Glutamatergic neuron (in vitro differentiated cells): ENCODE measurements around the gene TENT5C. TPM values are rescaled to one million over a fixed set of nuclear protein-coding genes. Genes with fewer than 3 reads are reported as not detected.

Experiments used
- DNase-seq: peaks from one replicate; pipeline ENCODE4 v3.0.0; 2022
- H3K27ac Mint-ChIP-seq: one replicate; pipeline ENCODE4 v1.8.0; 2020; ENCODE audit warnings: mild to moderate bottlenecking, mixed read lengths, inconsistent platforms; ENCODE audit not compliant: unreplicated experiment
- H3K27me3 Mint-ChIP-seq: one replicate; pipeline ENCODE4 v1.8.0; 2020; ENCODE audit warnings: mild to moderate bottlenecking, moderate library complexity, mixed read lengths, inconsistent platforms; ENCODE audit not compliant: unreplicated experiment
- H3K36me3 Mint-ChIP-seq: one replicate; pipeline ENCODE4 v1.8.0; 2020; ENCODE audit warnings: mild to moderate bottlenecking, mixed read lengths, inconsistent platforms; ENCODE audit not compliant: unreplicated experiment
- H3K4me1 Mint-ChIP-seq: one replicate; pipeline ENCODE4 v1.8.0; 2020; ENCODE audit warnings: mild to moderate bottlenecking, low read depth, mixed read lengths, inconsistent platforms; ENCODE audit not compliant: unreplicated experiment
- H3K4me3 Mint-ChIP-seq: one replicate; pipeline ENCODE4 v1.8.0; 2020; ENCODE audit warnings: mild to moderate bottlenecking, mixed read lengths, inconsistent platforms; ENCODE audit not compliant: unreplicated experiment
- H3K9me3 Mint-ChIP-seq: one replicate; pipeline ENCODE4 v1.8.0; 2020; ENCODE audit warnings: mild to moderate bottlenecking, moderate library complexity, mixed read lengths, inconsistent platforms; ENCODE audit not compliant: unreplicated experiment
- total RNA-seq: library from RNA; stranded (reverse); fragmentation: NEBNext Ultra II Directional; extraction: Animal tissue kit (Norgen Biotek cat#: 25700); gene quantifications from one replicate; pipeline ENCODE4 v1.2.1, GENCODE V29; 2021; ENCODE audit not compliant: unreplicated experiment
- TF ChIP-seq, protein P1 (sequence below): fragments of 200-600 bp; sonication (generic); IDR thresholded peaks from one replicate; pipeline ENCODE4 v1.5.0; 2021; ENCODE audit not compliant: partially characterized antibody, unreplicated experiment

The TENT5C gene
- total RNA-seq, 1 donor from 2014 or later = 0.27 TPM

DNA sequence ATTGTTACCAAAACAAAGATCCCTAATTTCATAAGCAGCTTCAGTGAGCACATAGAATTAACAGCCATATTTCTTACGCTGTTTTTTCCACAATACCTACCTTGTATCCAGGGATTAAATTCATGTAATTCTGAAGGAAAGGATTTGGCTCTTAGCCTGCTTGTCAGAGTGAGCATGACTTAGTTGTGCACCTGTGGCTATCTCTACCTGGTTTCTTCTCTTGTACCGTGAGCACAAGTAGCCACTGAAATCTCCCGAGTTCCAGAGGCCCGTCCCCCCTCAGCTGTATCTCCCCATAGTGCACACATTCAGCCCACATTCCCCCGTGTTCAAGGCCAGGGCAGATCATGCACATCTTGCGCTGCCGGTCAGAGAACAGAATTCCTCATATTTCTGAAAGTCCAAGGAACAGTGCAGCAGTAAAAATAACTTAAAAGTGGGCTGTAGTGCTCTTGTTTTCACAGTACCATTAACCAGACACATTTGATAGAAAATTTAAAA lies 2.3 kb downstream of the TENT5C start:
- TF ChIP-seq, protein P1, sequence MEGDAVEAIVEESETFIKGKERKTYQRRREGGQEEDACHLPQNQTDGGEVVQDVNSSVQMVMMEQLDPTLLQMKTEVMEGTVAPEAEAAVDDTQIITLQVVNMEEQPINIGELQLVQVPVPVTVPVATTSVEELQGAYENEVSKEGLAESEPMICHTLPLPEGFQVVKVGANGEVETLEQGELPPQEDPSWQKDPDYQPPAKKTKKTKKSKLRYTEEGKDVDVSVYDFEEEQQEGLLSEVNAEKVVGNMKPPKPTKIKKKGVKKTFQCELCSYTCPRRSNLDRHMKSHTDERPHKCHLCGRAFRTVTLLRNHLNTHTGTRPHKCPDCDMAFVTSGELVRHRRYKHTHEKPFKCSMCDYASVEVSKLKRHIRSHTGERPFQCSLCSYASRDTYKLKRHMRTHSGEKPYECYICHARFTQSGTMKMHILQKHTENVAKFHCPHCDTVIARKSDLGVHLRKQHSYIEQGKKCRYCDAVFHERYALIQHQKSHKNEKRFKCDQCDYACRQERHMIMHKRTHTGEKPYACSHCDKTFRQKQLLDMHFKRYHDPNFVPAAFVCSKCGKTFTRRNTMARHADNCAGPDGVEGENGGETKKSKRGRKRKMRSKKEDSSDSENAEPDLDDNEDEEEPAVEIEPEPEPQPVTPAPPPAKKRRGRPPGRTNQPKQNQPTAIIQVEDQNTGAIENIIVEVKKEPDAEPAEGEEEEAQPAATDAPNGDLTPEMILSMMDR = no peak
- Mint-ChIP-seq H3K27ac (no peak overlapping the region), H3K9me3 (peaks cover 2% of the 10 kb centered on the region), H3K4me1 (no peaks in the 10 kb centered on the region), H3K4me3 (no peak overlapping the region), H3K27me3 (peaks cover 14% of the 10 kb centered on the region), H3K36me3 (no peaks in the 10 kb centered on the region)
- no peak for DNase-seq

GRCh38 chr1:117608758-117609157 lies 2.9 kb downstream of the TENT5C start:
- Mint-ChIP-seq H3K4me3 (no peak overlapping the region), H3K27me3 (peaks cover 14% of the 10 kb centered on the region), H3K27ac (no peak overlapping the region), H3K9me3 (peaks cover 2% of the 10 kb centered on the region), H3K4me1 (no peaks in the 10 kb centered on the region), H3K36me3 (no peaks in the 10 kb centered on the region)
- TF ChIP-seq, protein P1 = no peak
- no peak for DNase-seq

- DNase-seq = no peak
- no peak overlapping the region for H3K4me3 Mint-ChIP-seq
- TF ChIP-seq, protein P1 = no peak
- no peaks in the 10 kb centered on the region for H3K4me1 Mint-ChIP-seq
- H3K27ac Mint-ChIP-seq = no peak overlapping the region
- H3K36me3 Mint-ChIP-seq = no peaks in the 10 kb centered on the region
- peaks cover 2% of the 10 kb centered on the region for H3K9me3 Mint-ChIP-seq
- peaks cover 13% of the 10 kb centered on the region for H3K27me3 Mint-ChIP-seq
These were observed 3.6 kb downstream of the TENT5C start for GRCh38 chr1:117609471-117609911.

- peaks cover 2% of the 10 kb centered on the region for H3K9me3 Mint-ChIP-seq
- H3K4me1 Mint-ChIP-seq = no peaks in the 10 kb centered on the region
- TF ChIP-seq, protein P1 = no peak
- H3K27me3 Mint-ChIP-seq = peaks cover 8% of the 10 kb centered on the region
- no peak for DNase-seq
- H3K36me3 Mint-ChIP-seq = no peaks in the 10 kb centered on the region
- no peak overlapping the region for H3K27ac Mint-ChIP-seq
- H3K4me3 Mint-ChIP-seq = no peak overlapping the region
These were observed 4.2 kb downstream of the TENT5C start for GRCh38 chr1:117610036-117610435.

- Mint-ChIP-seq H3K9me3 (peaks cover 2% of the 10 kb centered on the region), H3K27ac (no peak overlapping the region), H3K4me3 (no peak overlapping the region), H3K27me3 (peaks cover 7% of the 10 kb centered on the region), H3K36me3 (no peaks in the 10 kb centered on the region), H3K4me1 (no peaks in the 10 kb centered on the region)
- no peak for DNase-seq
- TF ChIP-seq, protein P1 = no peak
These were observed 5.3 kb downstream of the TENT5C start for GRCh38 chr1:117611121-117611601.
